ENCODE data around the gene STXBP2. TPM values are rescaled to one million over a fixed set of nuclear protein-coding genes. Genes with fewer than 3 reads are reported as not detected.

Gene STXBP2
- total RNA-seq, 3 donors from 2014 or later: 114 to 209 (median 183) TPM

GRCh38 chr19:7603919-7604318, 33.0 kb upstream of the STXBP2 start:
- DNase-seq (no peak), ATAC-seq (no peak)
- intact Hi-C loops (cut with DNase I, micrococcal nuclease): no loop called here

GRCh38 chr19:7605490-7606222, 31.3 kb upstream of the STXBP2 start:
- H3K9me3 ChIP-seq: no peaks in the 10 kb centered on the region
- no peak for TF ChIP-seq CTCF (IDR thresholded peaks at IDR 0.05)
- DNase-seq (no peak), ATAC-seq (peak; percentile 77)
- no peak overlapping the region for H3K4me3 ChIP-seq
- H3K36me3 ChIP-seq (ENCODE audit: low read depth): peaks cover 4% of the 10 kb centered on the region
- intact Hi-C loops (cut with DNase I, micrococcal nuclease): no loop called here
- no peaks in the 10 kb centered on the region for H3K4me1 ChIP-seq (ENCODE audit: low read depth)

More at GRCh38 chr19:7603919-7604318, 33.0 kb upstream of the STXBP2 start:
- Histone ChIP-seq H3K4me1 (ENCODE audit: low read depth) (no peaks in the 10 kb centered on the region), H3K4me3 (no peak overlapping the region), H3K9me3 (no peaks in the 10 kb centered on the region), H3K36me3 (ENCODE audit: low read depth) (no peaks in the 10 kb centered on the region)
- no peak for TF ChIP-seq CTCF (IDR thresholded peaks at IDR 0.05)

- no peak for DNase-seq
- H3K9me3 ChIP-seq: no peaks in the 10 kb centered on the region
- H3K4me1 ChIP-seq (ENCODE audit: low read depth): no peaks in the 10 kb centered on the region
- TF ChIP-seq CTCF (IDR thresholded peaks at IDR 0.05): no peak
- intact Hi-C loops (cut with DNase I, micrococcal nuclease): no loop called here
- H3K36me3 ChIP-seq (ENCODE audit: low read depth): peaks cover 4% of the 10 kb centered on the region
- no peak for ATAC-seq
- H3K4me3 ChIP-seq: no peak overlapping the region
Observed at GRCh38 chr19:7606289-7606688, 30.6 kb upstream of the STXBP2 start.

- no peak for DNase-seq
- Histone ChIP-seq H3K4me3 (no peak overlapping the region), H3K9me3 (no peaks in the 10 kb centered on the region), H3K36me3 (ENCODE audit: low read depth) (peaks cover 4% of the 10 kb centered on the region), H3K4me1 (ENCODE audit: low read depth) (no peaks in the 10 kb centered on the region)
- intact Hi-C loops (cut with DNase I, micrococcal nuclease): no loop called here
- ATAC-seq: no peak
- TF ChIP-seq CTCF (IDR thresholded peaks at IDR 0.05): no peak
Observed at GRCh38 chr19:7607212-7607873, 29.6 kb upstream of the STXBP2 start.

- no peak for TF ChIP-seq CTCF (IDR thresholded peaks at IDR 0.05)
- H3K4me1 ChIP-seq (ENCODE audit: low read depth): no peaks in the 10 kb centered on the region
- ATAC-seq (no peak), DNase-seq (no peak)
- no peak overlapping the region for H3K4me3 ChIP-seq
- H3K36me3 ChIP-seq (ENCODE audit: low read depth): peaks cover 4% of the 10 kb centered on the region
- intact Hi-C loops (cut with DNase I, micrococcal nuclease): no loop called here
- H3K9me3 ChIP-seq: no peaks in the 10 kb centered on the region
Observed at GRCh38 chr19:7607874-7608560, 28.9 kb upstream of the STXBP2 start.

All from mucosa of descending colon (tissue), 3 donors.